ENCODE measurements around the gene AFF3.

GRCh38 chr2:99886418-99886817 lies 256.0 kb downstream of the AFF3 start:
- no peak for TF ChIP-seq CTCF (conservative IDR thresholded peaks at IDR 0.05 in 1 of 2, IDR thresholded peaks at IDR 0.05 in 1 of 2; ENCODE audit: low read depth in 1 of 2, low read length in 2 of 2)
- TF ChIP-seq EZH2 (IDR thresholded peaks at IDR 0.05; ENCODE audit: low read length, missing control alignments) = no peak

Measured in fibroblast of lung (primary cell).